ENCODE measurements around the gene GADD45B.

GRCh38 chr19:2441096-2441752 is 34.7 kb upstream of the GADD45B start:
- no peak for TF ChIP-seq FOXP2 (optimal IDR thresholded peaks at IDR 0.05; ENCODE audit: control extremely low read depth, extremely low read length, insufficient read depth)
- no peak for TF ChIP-seq EZH2 (IDR thresholded peaks at IDR 0.05)
- no peak for TF ChIP-seq POLR2AphosphoS5 (IDR thresholded peaks at IDR 0.05; ENCODE audit: borderline replicate concordance, low read depth, low read length)

All from SK-N-MC (cell line).